T-cell (primary cell): Measurements from ENCODE around the gene ZFPM1. TPM values are rescaled to one million over a fixed set of nuclear protein-coding genes. Genes with fewer than 3 reads are reported as not detected.

Experiments used
- ATAC-seq, 4 experiments: fragments of 200-7000 bp in 3 of 4; fragments of 150-1000 bp in 1 of 4; cut with Tn5 transposase; replicated peaks in 1 of 4; 1 replicate in 3 of 4; 2 replicates in 1 of 4; pipeline ENCODE4 v1.10.0; 2021; ENCODE audit warnings: moderate library complexity in 3 of 4, mild to moderate bottlenecking in 2 of 4, moderate number of reproducible peaks in 1 of 4
- CTCF ChIA-PET, 2 donors: fragments of 300-600 bp; sonication (Branson Sonifier 250); formaldehyde crosslinking; loops; one replicate each; lab custom pipeline; 2022; ENCODE audit warnings: antibody characterized with exemption in 2 of 2; lab: Charles Lee
- POLR2A ChIA-PET, 2 donors: fragments of 300-600 bp; sonication (Branson Sonifier 250); formaldehyde crosslinking; loops; one replicate each; lab custom pipeline; 2022; ENCODE audit warnings: antibody characterized with exemption in 2 of 2; lab: Charles Lee
- DNase-seq, 35 experiments: peaks; one replicate each; pipeline versions ENCODE4 v3.0.0 to v3.0.0-alpha.2; 2013 to 2023
- H3K27ac ChIP-seq: one replicate; pipeline ENCODE4 v1.5.1; 2013; ENCODE audit warnings: low read length
- H3K27me3 ChIP-seq, 2 experiments: replicated peaks in 1 of 2; 1 replicate in 1 of 2; 2 replicates in 1 of 2; pipeline versions ENCODE4 v1.6.1 to v1.7.0; 2013; ENCODE audit warnings: low read length in 1 of 2, mixed read lengths in 1 of 2; ENCODE audit not compliant: control insufficient read depth in 2 of 2, insufficient read depth in 2 of 2; ENCODE audit errors: extremely low read depth in 1 of 2
- H3K36me3 ChIP-seq, 2 donors: 1 replicate in 1 of 2; 2 replicates in 1 of 2; pipeline versions ENCODE4 v1.6.1 to v1.7.0; 2013; ENCODE audit warnings: low read length in 1 of 2; ENCODE audit not compliant: control insufficient read depth in 2 of 2, insufficient read depth in 1 of 2; ENCODE audit errors: extremely low read depth in 1 of 2
- H3K4me1 ChIP-seq, 2 experiments: 1 replicate in 1 of 2; 2 replicates in 1 of 2; pipeline versions ENCODE4 v1.6.1 to v1.7.0; 2013; ENCODE audit warnings: low read length in 2 of 2, mixed read lengths in 1 of 2; ENCODE audit not compliant: insufficient read depth in 2 of 2, control insufficient read depth in 1 of 2; ENCODE audit errors: extremely low read depth in 1 of 2
- H3K4me3 ChIP-seq, 2 donors: 1 replicate in 1 of 2; 2 replicates in 1 of 2; pipeline versions ENCODE4 v1.5.1 to v1.7.0; 2013; ENCODE audit warnings: mild to moderate bottlenecking in 2 of 2, low read length in 1 of 2, moderate library complexity in 1 of 2; ENCODE audit not compliant: control insufficient read depth in 1 of 2; ENCODE audit errors: extremely low read depth in 1 of 2
- H3K9me3 ChIP-seq: 2 replicates; pipeline ENCODE4 v1.7.0; 2013
- H3K27ac Mint-ChIP-seq, 2 donors: one replicate each; pipeline ENCODE4 v1.8.0; 2020 to 2021; ENCODE audit warnings: mild to moderate bottlenecking in 2 of 2, mixed read lengths in 2 of 2
- H3K27me3 Mint-ChIP-seq, 2 donors: one replicate each; pipeline ENCODE4 v1.8.0; 2021 to 2022; ENCODE audit warnings: mixed read lengths in 2 of 2
- H3K36me3 Mint-ChIP-seq: one replicate; pipeline ENCODE4 v1.8.0; 2021; ENCODE audit warnings: mixed read lengths
- H3K4me1 Mint-ChIP-seq, 3 donors: one replicate each; pipeline ENCODE4 v1.8.0; 2020 to 2022; ENCODE audit warnings: mixed read lengths in 3 of 3, mild to moderate bottlenecking in 1 of 3
- H3K4me3 Mint-ChIP-seq, 3 donors: one replicate each; pipeline ENCODE4 v1.8.0; 2020 to 2022; ENCODE audit warnings: mild to moderate bottlenecking in 3 of 3, mixed read lengths in 3 of 3, moderate library complexity in 3 of 3
- H3K9me3 Mint-ChIP-seq, 3 donors: one replicate each; pipeline ENCODE4 v1.8.0; 2020 to 2022; ENCODE audit warnings: mixed read lengths in 3 of 3
- WGBS: methylation state at CpG from one replicate; pipeline ENCODE4 v1.1.5; 2013; ENCODE audit warnings: missing lambda C conversion rate; ENCODE audit not compliant: insufficient coverage; 5-methylcytosine and 5-hydroxymethylcytosine counted together
- total RNA-seq, 35 experiments: library from RNA in 6 of 35; stranded (reverse) in 6 of 35; fragments of 120-200 nt in 1 of 35; gene quantifications; one replicate each; pipeline versions ENCODE4 v1.2.1 to v1.2.4 and lab custom pipeline; 2013 to 2026

Gene ZFPM1
- total RNA-seq, 5 donors from 2014 or later (not counting 1 experiment from before 2014, with no cell fraction given): 19.6 to 38.4 (median 33.1) TPM

GRCh38 chr16:88476817-88477397, 23.8 kb downstream of the ZFPM1 start:
- H3K4me3 Mint-ChIP-seq: peak overlapping the region in 1 of 3 donors; percentile 70
- peak overlapping the region; percentile 7 for H3K27ac ChIP-seq
- H3K27me3 Mint-ChIP-seq: no peaks in the 10 kb centered on the region
- no peaks in the 10 kb centered on the region for H3K36me3 ChIP-seq
- H3K9me3 ChIP-seq: no peaks in the 10 kb centered on the region
- H3K4me1 ChIP-seq: peaks cover 31 to 75% of the 10 kb centered on the region in 2 experiments
- WGBS: 96% methylated on average over 22 of the region's 26 CpGs
- ChIA-PET POLR2A (no interaction called here), CTCF (no interaction called here)
- H3K4me3 ChIP-seq: no peak overlapping the region
- H3K36me3 Mint-ChIP-seq: no peaks in the 10 kb centered on the region
- peaks cover 39 to 62% (median 48%) of the 10 kb centered on the region in 3 donors for H3K4me1 Mint-ChIP-seq
- DNase-seq (no peak), ATAC-seq (no peak)
- H3K9me3 Mint-ChIP-seq: no peaks in the 10 kb centered on the region
- H3K27me3 ChIP-seq: no peaks in the 10 kb centered on the region
- H3K27ac Mint-ChIP-seq: peak overlapping the region; percentile 69 to 78

- DNase-seq: peak in 24 of 35 experiments; percentile 22 to 67 (median 44)
- POLR2A ChIA-PET: interaction anchor here in 1 of 2 donors (0.7 kb wide), 1 partner anchor 9 kb away, joined by 3 read pairs; no protein-coding TSS in a partner anchor
Measured at GRCh38 chr16:88477631-88478519, 24.8 kb downstream of the ZFPM1 start.

GRCh38 chr16:88478889-88479792, 26.1 kb downstream of the ZFPM1 start:
- no peaks in the 10 kb centered on the region for H3K9me3 ChIP-seq
- peak overlapping the region in 1 of 2 donors; percentile 3 for H3K4me3 ChIP-seq
- Mint-ChIP-seq H3K4me1 (peaks cover 39 to 60% (median 48%) of the 10 kb centered on the region in 3 donors), H3K36me3 (peaks cover 3% of the 10 kb centered on the region), H3K27ac (no peak overlapping the region), H3K27me3 (no peaks in the 10 kb centered on the region), H3K9me3 (no peaks in the 10 kb centered on the region), H3K4me3 (peak overlapping the region in 1 of 3 donors; percentile 70)
- ATAC-seq (peak in 2 of 4 experiments; percentile 1 to 3), DNase-seq (peak in 1 of 35 experiments; percentile 27)
- ChIA-PET POLR2A (no interaction called here), CTCF (no interaction called here)
- 82% methylated on average over 24 of the region's 39 CpGs for WGBS
- H3K4me1 ChIP-seq: peaks cover 31 to 69% of the 10 kb centered on the region in 2 experiments
- H3K27me3 ChIP-seq: no peaks in the 10 kb centered on the region
- peak overlapping the region; percentile 34 for H3K27ac ChIP-seq
- no peaks in the 10 kb centered on the region for H3K36me3 ChIP-seq

More at GRCh38 chr16:88477631-88478519, 24.8 kb downstream of the ZFPM1 start:
- peaks cover 31 to 73% of the 10 kb centered on the region in 2 experiments for H3K4me1 ChIP-seq
- peaks cover 39 to 56% (median 46%) of the 10 kb centered on the region in 3 donors for H3K4me1 Mint-ChIP-seq
- peak overlapping the region in 2 of 3 donors; percentile 47 to 70 for H3K4me3 Mint-ChIP-seq
- no peaks in the 10 kb centered on the region for H3K9me3 ChIP-seq
- no peaks in the 10 kb centered on the region for H3K27me3 Mint-ChIP-seq
- H3K27me3 ChIP-seq: no peaks in the 10 kb centered on the region
- H3K9me3 Mint-ChIP-seq: no peaks in the 10 kb centered on the region
- peak overlapping the region; percentile 18 for H3K27ac ChIP-seq
- peak; percentile 59 to 75 (median 66) for ATAC-seq
- 34% methylated on average over 25 of the region's 27 CpGs for WGBS
- H3K27ac Mint-ChIP-seq: peak overlapping the region; percentile 72 to 80
- CTCF ChIA-PET: no interaction called here
- H3K36me3 ChIP-seq: no peaks in the 10 kb centered on the region
- H3K36me3 Mint-ChIP-seq: no peaks in the 10 kb centered on the region
- H3K4me3 ChIP-seq: peak overlapping the region in 1 of 2 donors; percentile 40

- Mint-ChIP-seq H3K27ac (peak overlapping the region; percentile 58 to 68), H3K36me3 (peaks cover 3% of the 10 kb centered on the region), H3K9me3 (no peaks in the 10 kb centered on the region), H3K27me3 (no peaks in the 10 kb centered on the region), H3K4me3 (peak overlapping the region in 2 of 3 donors; percentile 19 to 70), H3K4me1 (peaks cover 39 to 55% (median 44%) of the 10 kb centered on the region in 3 donors)
- Histone ChIP-seq H3K4me3 (peak overlapping the region in 1 of 2 donors; percentile 41), H3K4me1 (peaks cover 31 to 73% of the 10 kb centered on the region in 2 experiments), H3K9me3 (no peaks in the 10 kb centered on the region), H3K27ac (no peak overlapping the region), H3K36me3 (peaks cover 0 to 4% of the 10 kb centered on the region in 2 donors), H3K27me3 (no peaks in the 10 kb centered on the region)
- POLR2A ChIA-PET: no interaction called here
- peak; percentile 41 to 68 (median 52) for ATAC-seq
- CTCF ChIA-PET: no interaction called here
- peak in 29 of 35 experiments; percentile 29 to 68 (median 49) for DNase-seq
- 44% methylated on average over 13 of the region's 28 CpGs for WGBS
Measured at GRCh38 chr16:88479793-88480760, 27.0 kb downstream of the ZFPM1 start.

GRCh38 chr16:88480829-88481228, 27.7 kb downstream of the ZFPM1 start:
- Histone ChIP-seq H3K4me1 (peaks cover 31 to 70% of the 10 kb centered on the region in 2 experiments), H3K36me3 (peaks cover 0 to 6% of the 10 kb centered on the region in 2 donors), H3K9me3 (no peaks in the 10 kb centered on the region), H3K4me3 (no peak overlapping the region), H3K27ac (no peak overlapping the region), H3K27me3 (no peaks in the 10 kb centered on the region)
- WGBS: 89% methylated on average over 9 of the region's 19 CpGs
- DNase-seq (no peak), ATAC-seq (no peak)
- Mint-ChIP-seq H3K27me3 (no peaks in the 10 kb centered on the region), H3K36me3 (peaks cover 3% of the 10 kb centered on the region), H3K27ac (no peak overlapping the region), H3K4me1 (peaks cover 39 to 55% (median 44%) of the 10 kb centered on the region in 3 donors), H3K4me3 (no peak overlapping the region), H3K9me3 (no peaks in the 10 kb centered on the region)
- ChIA-PET POLR2A (no interaction called here), CTCF (interaction anchor here in 1 of 2 donors (0.8 kb wide), 1 partner anchor 9 kb away, joined by 4 read pairs; no protein-coding TSS in a partner anchor)
